Suprapubic skin (tissue), 4 donors: ENCODE data around the gene MAGI3.

ENCODE experiments used
- CTCF ChIP-seq, 2 donors: fragments of 200-600 bp in 1 of 2; fragments of 450-650 bp in 1 of 2; sonication (generic) in 1 of 2; IDR thresholded peaks; one replicate each; pipeline ENCODE4 v1.5.1; 2016 to 2019; ENCODE audit warnings: antibody characterized with exemption in 2 of 2, mild to moderate bottlenecking in 1 of 2, moderate library complexity in 1 of 2
- EP300 ChIP-seq: sonication (generic); formaldehyde crosslinking; IDR thresholded peaks from one replicate; pipeline ENCODE4 v1.6.1; 2017; ENCODE audit warnings: antibody characterized with exemption
- POLR2A ChIP-seq, 2 donors: fragments of 450-650 bp; IDR thresholded peaks; one replicate each; pipeline ENCODE4 v1.6.1; 2017; ENCODE audit warnings: antibody characterized with exemption in 2 of 2, mild to moderate bottlenecking in 2 of 2, moderate library complexity in 2 of 2
- POLR2AphosphoS5 ChIP-seq, 3 donors: sonication (generic); formaldehyde crosslinking; IDR thresholded peaks; one replicate each; pipeline ENCODE4 v1.6.1; 2017; ENCODE audit warnings: antibody characterized with exemption in 3 of 3

GRCh38 chr1:113391649-113392271, 1.4 kb downstream of the MAGI3 start:
- TF ChIP-seq CTCF (IDR thresholded peaks at IDR 0.05) (no peak), POLR2A (IDR thresholded peaks at IDR 0.05) (no peak), EP300 (no peak), POLR2AphosphoS5 (IDR thresholded peaks at IDR 0.05) (no peak)
